Measurements from ENCODE around the gene IQCK. TPM values are rescaled to one million over a fixed set of nuclear protein-coding genes. Genes with fewer than 3 reads are reported as not detected.

Gene IQCK
- total RNA-seq, 4 donors from 2014 or later: 9.0 to 16.3 (median 14.5) TPM

GRCh38 chr16:19774024-19774423, 56.0 kb downstream of the IQCK start:
- Histone ChIP-seq H3K4me1 (no peaks in the 10 kb centered on the region), H3K9me3 (no peaks in the 10 kb centered on the region), H3K27ac (no peak overlapping the region), H3K27me3 (no peaks in the 10 kb centered on the region), H3K36me3 (no peaks in the 10 kb centered on the region), H3K4me3 (no peak overlapping the region)
- TF ChIP-seq POLR2AphosphoS5 (IDR thresholded peaks at IDR 0.05) (no peak), CTCF (IDR thresholded peaks at IDR 0.05) (no peak), POLR2A (IDR thresholded peaks at IDR 0.05) (no peak), EP300 (IDR thresholded peaks at IDR 0.05) (no peak)
- WGBS, 2 donors (ENCODE audit: low coverage in 1 of 2): 52 to 100% methylated on average over 1 to 2 of the region's 2 CpGs
- ATAC-seq: no peak

GRCh38 chr16:19776147-19776546, 58.1 kb downstream of the IQCK start:
- no peak for TF ChIP-seq CTCF (IDR thresholded peaks at IDR 0.05)
- TF ChIP-seq EP300 (IDR thresholded peaks at IDR 0.05): no peak
- no peak for TF ChIP-seq POLR2AphosphoS5 (IDR thresholded peaks at IDR 0.05)
- TF ChIP-seq POLR2A (IDR thresholded peaks at IDR 0.05): no peak
- Histone ChIP-seq H3K4me3 (no peak overlapping the region), H3K27me3 (no peaks in the 10 kb centered on the region), H3K4me1 (no peaks in the 10 kb centered on the region), H3K36me3 (no peaks in the 10 kb centered on the region), H3K27ac (no peak overlapping the region), H3K9me3 (no peaks in the 10 kb centered on the region)
- no peak for ATAC-seq
- 80% methylated on average over 1 of the region's 3 CpGs; no CpG with 5 or more reads in 1 of the 2 donors for WGBS, 2 donors (ENCODE audit: low coverage in 1 of 2)

- TF ChIP-seq EP300 (IDR thresholded peaks at IDR 0.05) (no peak), POLR2A (IDR thresholded peaks at IDR 0.05) (no peak), CTCF (IDR thresholded peaks at IDR 0.05) (no peak), POLR2AphosphoS5 (IDR thresholded peaks at IDR 0.05) (no peak)
- H3K4me1 ChIP-seq: no peaks in the 10 kb centered on the region
- no peak for ATAC-seq
Observed at GRCh38 chr16:19776565-19776964, 58.5 kb downstream of the IQCK start.

GRCh38 chr16:19780321-19780720, 62.2 kb downstream of the IQCK start:
- Histone ChIP-seq H3K27me3 (no peaks in the 10 kb centered on the region), H3K4me1 (peaks cover 0 to 16% (median 0%) of the 10 kb centered on the region in 3 donors), H3K4me3 (no peak overlapping the region), H3K9me3 (no peaks in the 10 kb centered on the region), H3K36me3 (no peaks in the 10 kb centered on the region), H3K27ac (no peak overlapping the region)
- WGBS, 2 donors (ENCODE audit: low coverage in 1 of 2): 86 to 87% methylated on average over 3 of the region's 3 CpGs
- ATAC-seq: no peak
- TF ChIP-seq POLR2AphosphoS5 (IDR thresholded peaks at IDR 0.05): no peak
- no peak for TF ChIP-seq CTCF (IDR thresholded peaks at IDR 0.05)
- TF ChIP-seq EP300 (IDR thresholded peaks at IDR 0.05): no peak
- no peak for TF ChIP-seq POLR2A (IDR thresholded peaks at IDR 0.05)

More at GRCh38 chr16:19776565-19776964, 58.5 kb downstream of the IQCK start:
- no peak overlapping the region for H3K4me3 ChIP-seq
- no peaks in the 10 kb centered on the region for H3K9me3 ChIP-seq
- no peak overlapping the region for H3K27ac ChIP-seq
- 72 to 82% methylated on average over 7 to 11 of the region's 12 CpGs for WGBS, 2 donors (ENCODE audit: low coverage in 1 of 2)
- no peaks in the 10 kb centered on the region for H3K36me3 ChIP-seq
- H3K27me3 ChIP-seq: no peaks in the 10 kb centered on the region

GRCh38 chr16:19781226-19781625, 63.2 kb downstream of the IQCK start:
- Histone ChIP-seq H3K9me3 (no peaks in the 10 kb centered on the region), H3K27me3 (no peaks in the 10 kb centered on the region), H3K4me3 (no peak overlapping the region), H3K27ac (no peak overlapping the region), H3K4me1 (peaks cover 0 to 16% (median 0%) of the 10 kb centered on the region in 3 donors), H3K36me3 (no peaks in the 10 kb centered on the region)
- no peak for ATAC-seq
- 84 to 91% methylated on average over 6 of the region's 6 CpGs for WGBS, 2 donors (ENCODE audit: low coverage in 1 of 2)
- TF ChIP-seq POLR2AphosphoS5 (IDR thresholded peaks at IDR 0.05) (no peak), POLR2A (IDR thresholded peaks at IDR 0.05) (no peak), EP300 (IDR thresholded peaks at IDR 0.05) (no peak), CTCF (IDR thresholded peaks at IDR 0.05) (no peak)
